A549 (cell line): ENCODE measurements around the gene ANKRD11.

Experiments used
- FOSL2 ChIP-seq, 2 experiments: fragments of 450-650 bp in 1 of 2; fragments of >200 bp in 1 of 2; sonication (Bioruptor Twin) in 1 of 2; formaldehyde crosslinking; IDR thresholded peaks; 2 replicates each; pipeline versions ENCODE4 v1.5.0 to v1.6.1; 2016 to 2020; ENCODE audit warnings: mild to moderate bottlenecking in 1 of 2, moderate library complexity in 1 of 2
- KDM5A ChIP-seq: fragments of 200-600 bp; sonication (generic); IDR thresholded peaks from 2 replicates; pipeline ENCODE4 v1.6.1; 2016; ENCODE audit warnings: antibody characterized with exemption, mild to moderate bottlenecking
- NR3C1 ChIP-seq: fragments of >200 bp; sonication (Bioruptor Twin); formaldehyde crosslinking; IDR thresholded peaks from 3 replicates; pipeline ENCODE4 v1.6.1; 2017
- POLR2AphosphoS2 ChIP-seq: conservative IDR thresholded peaks from 2 replicates; pipeline ENCODE4 v1.6.1; 2012; ENCODE audit warnings: low read length, improper control_type of control experiment, inconsistent platforms
- TP53 ChIP-seq: fragments of 250-450 bp; sonication (Bioruptor Pico); IDR thresholded peaks from 2 replicates; pipeline ENCODE4 v1.5.0; 2021; ENCODE audit warnings: mild to moderate bottlenecking, moderate library complexity
- ZFP36 ChIP-seq: fragments of 450-650 bp; IDR thresholded peaks from 2 replicates; pipeline ENCODE4 v1.6.1; 2014; ENCODE audit warnings: borderline replicate concordance; ENCODE audit not compliant: partially characterized antibody
- ZNF302 ChIP-seq: fragments of 250-450 bp; sonication (Bioruptor Pico); IDR thresholded peaks from 2 replicates; pipeline ENCODE4 v1.9.0; 2021; ENCODE audit warnings: inconsistent platforms, mild to moderate bottlenecking, moderate library complexity

DNA sequence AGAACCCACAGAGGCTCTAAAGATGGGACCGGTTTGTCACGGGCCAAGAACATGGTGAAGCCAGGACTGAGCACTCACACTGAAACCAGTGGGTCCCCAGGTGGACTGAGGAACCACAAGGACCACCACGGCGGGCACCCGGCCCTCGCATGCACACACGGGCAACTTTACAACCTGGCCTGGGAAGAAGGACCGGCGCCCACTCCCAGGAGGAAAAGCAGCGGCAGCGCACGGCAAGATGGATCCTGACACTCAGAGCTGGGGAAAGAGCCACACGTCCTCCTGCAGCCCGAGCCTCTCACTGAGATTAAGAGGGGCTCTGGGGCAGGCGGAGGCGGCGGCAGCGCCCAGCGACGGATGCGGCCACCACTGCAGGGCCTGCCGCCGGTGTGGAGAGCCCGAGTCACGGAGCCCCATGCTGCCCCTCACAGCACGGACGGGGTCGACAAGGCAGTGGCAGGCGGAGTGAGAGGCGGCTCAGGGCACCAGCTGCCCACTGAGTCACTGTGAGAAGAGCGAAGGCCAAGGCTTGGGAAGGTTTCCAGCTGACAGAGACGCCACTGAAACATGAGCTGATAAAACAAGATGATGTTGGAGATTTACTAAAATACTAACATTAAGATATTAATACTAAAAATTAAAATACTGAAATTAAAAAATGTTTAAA lies 118.3 kb downstream of the ANKRD11 start:
- TF ChIP-seq ZNF302 (CRISPR knock-in tag), result no peak
- TF ChIP-seq ZFP36, result no peak
- no peak for TF ChIP-seq KDM5A
- TF ChIP-seq NR3C1, result no peak
- TF ChIP-seq FOSL2 (IDR thresholded peaks at IDR 0.05), result no peak
- no peak for TF ChIP-seq FOSL2 (CRISPR knock-in tag; IDR thresholded peaks at IDR 0.05)
- TF ChIP-seq TP53 (CRISPR knock-in tag), result no peak
- TF ChIP-seq POLR2AphosphoS2, result no peak
